ENCODE data around the gene RAB39B.

Gene RAB39B

DNA sequence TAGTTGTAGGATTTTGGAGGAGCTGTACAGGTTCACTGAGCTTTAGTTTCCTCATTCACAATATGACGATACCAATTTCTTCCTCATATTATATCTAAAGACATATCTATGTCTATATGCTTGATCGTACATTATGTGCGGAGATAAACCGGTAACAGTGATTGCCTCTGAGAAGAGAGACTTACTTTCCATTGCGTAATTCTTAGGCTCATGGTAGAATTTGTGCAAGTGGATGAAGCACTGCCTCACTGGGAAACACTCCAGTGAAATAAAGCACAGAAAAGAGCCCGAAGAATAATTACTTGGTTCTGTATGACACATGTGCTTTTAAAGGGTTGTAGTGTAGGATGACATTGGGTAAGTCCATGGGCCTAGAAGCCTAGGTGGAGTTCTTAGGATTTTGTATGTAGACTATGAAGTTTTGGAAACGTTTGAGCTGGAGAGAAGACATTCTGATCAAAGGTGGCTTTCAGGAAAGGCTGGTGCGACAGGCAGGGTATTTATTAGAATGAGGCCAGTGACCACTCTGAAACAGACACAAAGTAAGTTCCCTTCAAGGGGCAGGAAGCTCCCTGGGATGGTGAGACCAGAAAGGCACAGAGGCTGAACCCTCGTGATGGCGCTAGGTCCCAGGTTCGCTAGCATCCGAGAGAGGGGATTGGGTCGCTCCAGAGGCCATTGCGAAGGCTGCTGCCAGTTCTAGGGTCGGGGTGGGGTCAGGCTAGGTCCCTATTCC lies 48.7 kb downstream of the RAB39B start:
- DNase-seq: no peak

- DNase-seq: no peak
Measured at GRCh38 chrX:155213731-155214130, 50.6 kb downstream of the RAB39B start.

GRCh38 chrX:155211208-155211607 lies 53.1 kb downstream of the RAB39B start:
- DNase-seq: no peak
